Measurements from ENCODE around the gene SMAD1.

The SMAD1 gene

DNA sequence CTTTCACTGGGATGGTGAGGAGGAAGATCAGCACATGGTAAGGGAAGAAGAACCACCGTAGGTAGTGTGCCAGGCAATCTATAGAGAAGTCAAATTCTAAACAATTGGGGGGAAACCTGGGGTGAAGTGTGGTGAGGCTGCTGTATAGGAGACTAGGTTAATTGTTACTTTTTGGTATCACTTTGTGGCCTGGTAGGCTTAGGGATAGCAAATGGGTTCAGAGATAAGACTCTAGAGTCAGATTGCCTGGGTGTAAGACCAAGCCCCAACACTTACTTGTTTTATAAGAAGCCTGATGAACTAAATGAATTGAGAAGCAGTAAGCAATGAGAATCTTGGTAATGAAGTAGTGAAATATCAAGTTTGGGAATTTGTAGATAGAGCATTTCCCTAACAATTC, 8.7 kb downstream of the SMAD1 start:
- DNase-seq = no peak

DNA sequence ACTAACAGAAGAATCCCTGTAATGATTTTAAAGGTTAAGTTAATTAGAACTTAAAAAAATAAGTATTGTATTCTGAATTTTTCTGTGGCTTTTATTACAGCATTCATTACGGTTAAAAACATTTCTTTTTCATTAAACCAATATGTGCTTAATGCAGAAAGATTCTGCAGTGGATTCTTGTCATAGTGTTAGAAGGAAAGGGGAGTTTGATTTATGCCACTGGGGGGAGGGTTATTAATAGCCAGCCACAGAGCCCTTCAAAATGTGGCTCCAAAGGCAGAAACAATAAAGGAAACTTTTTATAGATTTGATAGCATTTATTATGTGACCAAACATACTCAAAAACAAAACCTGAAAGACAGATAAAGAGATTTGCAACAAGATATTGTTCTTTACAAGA, 9.1 kb downstream of the SMAD1 start:
- no peak for DNase-seq

DNA sequence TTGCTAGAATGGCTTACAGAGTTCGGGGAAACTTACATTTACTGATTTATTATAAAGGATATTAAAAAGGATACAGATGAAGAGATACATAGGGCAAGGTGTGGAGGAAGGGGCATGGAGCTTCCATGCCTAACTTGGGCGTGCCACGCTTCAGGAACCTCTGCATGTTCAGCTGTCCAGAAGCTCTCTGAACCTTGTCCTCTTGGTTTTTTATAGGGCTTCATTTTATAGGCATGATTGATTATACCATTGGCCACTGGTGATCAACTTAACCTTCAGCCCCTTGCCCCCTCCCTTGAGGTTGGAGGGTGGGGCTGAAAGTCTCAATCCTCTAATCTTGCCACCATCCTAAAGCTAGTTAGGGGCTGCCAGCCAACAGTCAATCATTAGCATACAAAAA, 10.7 kb downstream of the SMAD1 start:
- no peak for DNase-seq

- DNase-seq = no peak
These were observed 11.5 kb downstream of the SMAD1 start for GRCh38 chr4:145493166-145493565.

- DNase-seq = no peak
These were observed 13.1 kb downstream of the SMAD1 start for GRCh38 chr4:145494666-145495270.

DNA sequence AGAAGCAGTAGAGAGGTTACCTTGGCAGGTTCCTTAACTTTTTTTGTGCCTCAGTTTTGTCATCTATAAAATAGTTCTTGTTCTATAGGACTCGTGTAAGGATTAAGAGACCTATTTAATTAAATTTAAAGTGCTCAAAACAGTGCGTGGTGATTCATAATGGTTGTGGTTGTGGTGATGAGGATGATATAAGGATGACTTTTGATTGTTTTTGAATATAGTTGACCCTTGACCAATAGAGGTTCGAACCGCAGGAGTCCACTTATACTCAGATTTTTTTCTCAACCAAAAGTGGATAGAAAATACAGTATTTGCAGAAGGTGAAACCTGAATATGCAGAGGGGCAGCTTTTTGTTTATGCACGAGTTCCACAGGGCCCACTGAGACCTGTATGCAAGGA, 14.6 kb downstream of the SMAD1 start:
- no peak for DNase-seq

DNA sequence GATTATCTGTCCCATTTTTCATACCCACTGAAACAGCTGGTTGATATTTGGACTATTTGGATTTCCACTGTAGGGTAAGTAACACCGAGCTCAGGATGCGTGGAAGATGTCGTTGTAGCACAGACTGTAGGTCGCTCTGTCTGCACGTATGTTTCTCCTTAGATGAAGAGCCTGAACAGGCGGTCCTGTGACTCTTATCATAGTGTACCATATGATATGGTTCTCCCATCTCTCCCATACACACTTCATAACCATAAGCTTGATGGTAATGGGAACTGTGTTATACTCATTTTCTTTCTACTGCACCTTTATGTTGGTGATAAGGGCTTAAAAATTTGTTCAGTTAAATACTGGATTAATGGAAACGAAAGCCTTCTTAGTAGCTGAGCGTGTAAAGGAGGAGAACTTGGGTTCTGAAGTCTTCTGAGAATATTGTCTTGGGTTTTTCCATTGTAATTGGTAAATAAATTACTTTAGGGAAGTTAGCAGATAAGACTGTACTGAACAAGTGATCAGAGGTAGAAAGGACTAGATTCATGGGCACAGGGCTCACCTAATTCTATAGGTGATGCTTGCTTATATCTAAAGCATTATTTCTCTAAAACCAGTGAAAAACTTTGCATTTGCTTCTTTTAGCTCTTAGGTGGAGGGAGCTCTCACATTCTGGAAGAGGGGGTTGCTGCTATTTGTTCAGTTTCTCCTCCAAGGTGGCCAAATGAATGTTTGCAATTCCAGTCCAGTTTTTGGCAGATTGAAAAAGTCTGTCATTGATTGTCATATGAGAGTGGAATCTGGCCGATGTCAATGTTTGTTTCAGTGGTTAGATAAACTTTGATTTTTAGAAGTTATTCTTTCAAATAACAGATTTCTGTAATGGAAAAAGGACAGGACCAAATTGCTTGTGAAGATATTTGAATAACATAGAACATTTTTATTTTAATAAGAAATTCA, 15.8 kb downstream of the SMAD1 start:
- no peak for DNase-seq

GRCh38 chr4:145498430-145498829, 16.8 kb downstream of the SMAD1 start:
- DNase-seq = no peak

GRCh38 chr4:145501051-145501660, 19.5 kb downstream of the SMAD1 start:
- no peak for DNase-seq

- DNase-seq = no peak
These were observed 21.2 kb downstream of the SMAD1 start for GRCh38 chr4:145502809-145503208.

DNA sequence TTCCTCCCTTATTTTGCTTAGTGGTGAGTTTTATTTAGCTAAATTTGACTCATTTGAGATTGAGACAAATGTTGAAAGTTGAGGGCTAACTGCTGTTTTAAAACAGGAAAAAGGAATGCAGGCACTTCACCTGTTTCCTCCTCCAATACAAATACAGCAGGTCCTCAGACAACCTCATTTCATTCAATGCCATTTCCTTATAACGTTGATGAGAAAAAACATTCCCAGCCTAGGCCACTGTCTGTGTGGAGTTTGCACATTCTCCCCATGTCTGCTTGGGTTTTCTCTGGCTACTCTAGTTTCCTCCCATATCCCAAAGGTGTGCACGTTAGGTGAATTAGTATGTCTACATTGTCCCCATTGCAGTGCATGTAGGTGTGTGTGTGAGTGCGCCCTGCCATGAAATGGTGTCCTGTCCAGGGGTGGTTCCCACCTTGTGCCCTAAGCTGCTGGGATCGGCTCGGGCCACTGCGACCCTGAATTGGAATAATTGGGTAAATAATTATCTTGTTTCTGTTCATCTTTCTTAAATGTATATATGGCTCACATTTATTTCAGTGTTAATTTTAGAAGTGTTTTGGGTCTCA, 21.9 kb downstream of the SMAD1 start:
- DNase-seq = no peak

DNA sequence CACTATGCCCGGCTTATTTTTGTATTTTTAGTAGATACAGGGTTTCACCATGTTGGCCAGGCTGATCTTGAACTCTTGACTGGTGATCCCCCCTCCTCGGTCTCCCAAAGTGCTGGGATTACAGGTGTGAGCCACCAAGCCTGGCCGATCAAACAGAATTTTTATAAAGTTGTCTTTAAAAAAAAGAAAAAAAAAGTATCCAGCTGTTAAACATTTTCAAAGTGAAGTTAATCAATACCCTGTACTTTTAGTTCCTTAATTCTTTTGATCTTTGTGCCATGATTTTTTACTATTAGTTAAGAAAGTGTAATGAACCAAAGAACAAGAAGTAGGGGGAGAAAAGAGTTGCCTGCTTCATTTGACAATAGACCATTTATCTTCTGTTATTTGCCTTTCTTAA, 24.3 kb downstream of the SMAD1 start:
- DNase-seq = no peak

GRCh38 chr4:145507636-145508035, 26.0 kb downstream of the SMAD1 start:
- DNase-seq = no peak

DNA sequence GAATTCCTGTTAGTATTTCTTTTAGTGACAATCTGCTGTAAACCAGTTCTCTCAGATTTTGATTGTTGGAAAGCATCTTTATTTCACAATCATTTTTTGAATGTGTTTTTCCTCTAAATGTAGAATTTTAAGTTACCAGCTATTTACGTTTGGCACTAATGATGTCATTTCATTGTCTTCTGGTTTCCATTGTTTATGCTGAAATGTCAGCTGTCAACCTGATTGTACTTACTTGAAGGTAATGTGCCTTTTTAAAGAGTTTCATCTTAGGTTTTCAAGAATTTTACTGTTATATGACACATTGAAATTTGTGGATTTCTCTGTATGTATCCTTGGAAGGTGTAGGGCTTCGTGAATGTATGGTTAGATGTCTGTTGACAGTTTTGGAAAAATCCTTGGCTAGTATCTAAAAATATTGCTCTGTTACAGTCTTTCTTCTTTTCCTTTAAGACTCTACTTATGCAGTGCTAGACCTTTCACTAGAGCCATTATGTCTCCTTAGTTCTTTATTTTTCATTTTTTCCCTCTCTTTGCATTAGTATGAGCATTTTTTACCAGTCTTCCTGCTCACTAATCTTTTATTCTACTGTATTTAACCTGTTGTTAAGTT, 30.4 kb downstream of the SMAD1 start:
- no peak for DNase-seq

- no peak for DNase-seq
These were observed 31.5 kb downstream of the SMAD1 start for GRCh38 chr4:145513020-145513621.

DNA sequence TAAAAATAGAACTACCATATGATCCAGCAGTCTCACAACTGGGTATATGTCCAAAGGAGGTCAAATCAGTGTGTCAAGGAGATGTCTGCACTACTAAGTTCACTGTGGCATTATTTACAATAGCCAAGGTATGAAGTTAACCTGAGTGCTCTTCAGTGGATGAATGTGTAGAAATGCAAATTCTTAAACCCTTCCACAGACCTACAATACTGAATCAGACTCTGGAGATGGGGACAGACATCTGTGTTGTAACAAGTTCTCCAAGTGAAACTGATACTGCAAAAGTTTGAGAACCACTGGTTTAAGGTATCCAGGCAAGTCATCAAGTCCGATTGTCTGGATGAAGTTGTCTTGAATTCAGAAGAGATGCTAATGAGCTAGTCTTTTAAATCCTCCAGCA, 38.5 kb downstream of the SMAD1 start:
- DNase-seq = no peak

GRCh38 chr4:145521282-145521681, 39.6 kb downstream of the SMAD1 start:
- no peak for DNase-seq

GRCh38 chr4:145523117-145523516, 41.5 kb downstream of the SMAD1 start:
- no peak for DNase-seq

DNA sequence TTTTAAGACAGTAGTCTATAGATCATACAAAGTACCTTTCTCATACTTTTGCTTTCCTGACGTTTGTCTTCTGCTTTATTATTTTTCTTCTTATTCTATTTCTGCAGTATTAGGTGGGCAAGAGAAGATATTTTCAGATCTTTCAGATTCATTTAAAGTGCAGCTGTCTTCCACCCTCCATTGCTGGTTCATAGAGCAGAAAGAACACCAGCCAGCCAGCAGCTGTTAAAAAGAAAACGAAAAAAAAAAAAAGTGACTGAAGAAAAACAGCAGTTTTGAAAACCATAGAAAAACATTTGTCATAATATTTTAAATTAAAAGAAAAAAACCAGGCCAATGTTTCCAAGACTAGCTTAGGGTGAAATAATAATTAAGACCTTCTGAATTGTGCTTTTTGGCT, 42.9 kb downstream of the SMAD1 start:
- DNase-seq = no peak

DNA sequence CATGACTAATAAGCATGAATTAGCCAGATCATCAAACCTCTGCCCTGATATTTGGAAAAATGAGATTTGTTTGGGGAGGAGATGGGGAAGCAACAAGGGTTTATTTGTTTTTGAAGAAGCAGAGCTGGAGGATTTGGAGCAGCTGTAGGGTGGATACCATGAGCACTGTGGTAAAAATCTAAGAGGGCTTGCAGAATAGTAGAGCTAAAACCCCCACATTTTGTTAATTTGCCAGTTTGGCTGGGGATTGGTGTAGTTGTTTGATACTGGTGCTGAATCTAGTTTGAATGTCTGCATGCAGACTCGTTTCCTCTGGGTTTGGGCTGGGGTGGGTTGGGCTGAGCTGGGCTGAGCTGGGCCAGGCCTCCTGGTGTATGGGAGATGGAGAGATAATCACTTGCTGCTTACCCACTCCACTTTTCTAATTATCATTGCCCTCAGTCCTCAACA, 43.7 kb downstream of the SMAD1 start:
- no peak for DNase-seq

- no peak for DNase-seq
These were observed 46.1 kb downstream of the SMAD1 start for GRCh38 chr4:145527773-145528172.

GRCh38 chr4:145528601-145529000, 46.9 kb downstream of the SMAD1 start:
- DNase-seq = no peak

GRCh38 chr4:145530189-145530588, 48.5 kb downstream of the SMAD1 start:
- no peak for DNase-seq

Data from NCI-H510A treated with DMSO at 0.1 percent for 48 hours (cell line).